HG03060 (cell line): ENCODE data around the gene NTMT1.
"Not testable (repeated sequence)": the region's sequence is repeated elsewhere in the genome, so short reads cannot be mapped to it uniquely, and the experiment has no call there.

Experiments used
- ATAC-seq: cut with Tn5 transposase; IDR thresholded peaks from one replicate; pipeline ENCODE4 v1.9.1; 2021; ENCODE audit warnings: low read depth, moderate number of reproducible peaks; ENCODE audit not compliant: unreplicated experiment

Gene NTMT1

DNA sequence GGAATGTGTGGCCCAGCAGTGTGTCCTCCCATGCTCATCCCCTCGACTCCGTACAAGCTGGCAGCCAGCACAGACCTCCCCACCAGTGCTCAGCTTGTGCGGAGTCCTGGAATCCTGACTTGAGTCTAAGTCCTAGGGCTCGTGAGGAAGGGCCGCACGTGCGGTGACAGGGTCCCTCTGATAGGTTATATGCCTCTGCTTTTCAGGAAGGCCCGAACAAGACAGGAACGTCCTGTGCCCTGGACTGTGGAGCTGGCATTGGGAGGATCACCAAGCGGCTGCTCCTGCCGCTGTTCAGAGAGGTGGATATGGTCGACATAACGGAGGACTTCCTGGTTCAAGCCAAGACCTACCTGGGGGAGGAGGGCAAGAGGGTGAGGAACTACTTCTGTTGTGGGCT is 7.9 kb downstream of the NTMT1 start:
- no peak for ATAC-seq

DNA sequence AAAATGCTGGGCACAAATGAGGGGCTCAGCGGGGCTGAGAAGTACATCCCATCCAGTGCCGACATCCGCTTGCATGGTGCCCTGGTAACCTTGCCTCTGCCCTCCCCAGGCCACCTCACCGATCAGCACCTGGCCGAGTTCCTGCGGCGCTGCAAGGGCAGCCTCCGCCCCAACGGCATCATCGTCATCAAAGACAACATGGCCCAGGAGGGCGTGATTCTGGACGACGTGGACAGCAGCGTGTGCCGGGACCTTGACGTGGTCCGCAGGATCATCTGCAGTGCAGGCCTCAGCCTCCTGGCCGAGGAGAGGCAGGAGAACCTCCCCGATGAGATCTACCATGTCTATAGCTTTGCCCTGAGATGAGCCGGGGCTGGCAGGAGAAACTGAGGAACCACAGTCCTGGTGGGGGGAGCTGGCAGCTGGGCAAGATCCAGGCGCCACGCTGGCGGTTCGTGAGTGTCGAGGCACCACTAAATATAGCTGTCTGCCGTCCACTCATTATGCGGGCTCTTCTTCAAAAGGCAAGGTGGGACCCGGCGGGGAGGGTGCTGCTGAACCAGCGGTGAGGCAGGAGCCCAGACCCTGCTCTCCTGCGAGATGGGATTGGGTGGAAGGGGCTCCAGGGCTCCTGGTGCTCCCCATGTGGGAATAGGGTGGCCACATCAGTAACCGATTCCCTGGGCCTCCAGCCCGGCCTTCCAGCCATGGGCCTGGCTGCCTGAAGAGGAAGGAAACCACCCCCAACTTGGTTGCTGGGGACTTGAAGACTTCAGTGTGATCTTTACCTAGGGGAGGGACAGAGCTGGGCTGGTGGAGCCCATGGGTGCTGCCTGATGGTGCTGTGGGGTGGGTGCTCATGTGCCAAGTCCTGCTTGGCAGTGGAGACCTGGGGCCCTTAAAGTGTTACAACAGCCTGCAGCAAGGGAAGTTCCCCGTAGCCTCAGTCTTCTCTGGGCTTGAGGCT is 9.4 kb downstream of the NTMT1 start:
- ATAC-seq = no peak

DNA sequence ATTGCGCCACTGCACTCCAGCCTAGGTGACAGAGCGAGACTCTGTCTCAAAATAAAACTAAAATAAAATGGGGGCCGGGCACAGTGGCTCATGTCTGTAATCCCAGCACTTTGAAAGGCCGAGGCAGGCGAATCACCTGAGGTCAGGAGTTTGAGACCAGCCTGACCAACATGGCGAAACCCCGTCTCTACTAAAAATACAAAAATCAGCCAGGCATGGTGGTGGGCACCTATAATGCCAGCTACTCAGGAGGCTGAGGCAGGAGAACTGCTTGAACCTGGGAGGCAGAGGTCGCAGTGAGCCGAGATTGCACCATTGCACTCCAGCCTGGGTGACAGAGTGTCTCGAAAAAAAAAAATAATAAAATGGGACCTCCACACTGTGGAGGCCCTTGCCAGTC is 10.4 kb downstream of the NTMT1 start:
- ATAC-seq = not testable (repeated sequence)

DNA sequence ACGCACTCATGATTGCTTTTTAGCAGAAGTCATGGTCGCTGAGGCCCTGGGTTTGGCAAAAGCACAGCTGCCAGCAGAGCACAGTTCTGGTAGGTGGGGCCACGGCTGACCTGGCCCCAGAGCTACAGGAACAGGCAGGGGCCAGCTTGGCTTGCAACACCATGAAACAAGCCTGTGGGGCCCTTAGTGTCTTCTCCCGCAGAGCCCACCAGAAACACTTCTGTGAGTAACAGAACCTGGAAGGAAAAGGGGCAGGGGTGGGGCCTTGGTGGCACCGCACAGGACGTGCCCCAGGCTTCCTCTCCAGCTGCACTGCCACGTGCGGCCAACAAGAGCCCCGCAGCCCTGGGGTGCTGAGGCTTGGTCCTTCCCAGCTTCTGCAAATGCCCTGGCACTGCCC is 11.1 kb downstream of the NTMT1 start:
- ATAC-seq = no peak

DNA sequence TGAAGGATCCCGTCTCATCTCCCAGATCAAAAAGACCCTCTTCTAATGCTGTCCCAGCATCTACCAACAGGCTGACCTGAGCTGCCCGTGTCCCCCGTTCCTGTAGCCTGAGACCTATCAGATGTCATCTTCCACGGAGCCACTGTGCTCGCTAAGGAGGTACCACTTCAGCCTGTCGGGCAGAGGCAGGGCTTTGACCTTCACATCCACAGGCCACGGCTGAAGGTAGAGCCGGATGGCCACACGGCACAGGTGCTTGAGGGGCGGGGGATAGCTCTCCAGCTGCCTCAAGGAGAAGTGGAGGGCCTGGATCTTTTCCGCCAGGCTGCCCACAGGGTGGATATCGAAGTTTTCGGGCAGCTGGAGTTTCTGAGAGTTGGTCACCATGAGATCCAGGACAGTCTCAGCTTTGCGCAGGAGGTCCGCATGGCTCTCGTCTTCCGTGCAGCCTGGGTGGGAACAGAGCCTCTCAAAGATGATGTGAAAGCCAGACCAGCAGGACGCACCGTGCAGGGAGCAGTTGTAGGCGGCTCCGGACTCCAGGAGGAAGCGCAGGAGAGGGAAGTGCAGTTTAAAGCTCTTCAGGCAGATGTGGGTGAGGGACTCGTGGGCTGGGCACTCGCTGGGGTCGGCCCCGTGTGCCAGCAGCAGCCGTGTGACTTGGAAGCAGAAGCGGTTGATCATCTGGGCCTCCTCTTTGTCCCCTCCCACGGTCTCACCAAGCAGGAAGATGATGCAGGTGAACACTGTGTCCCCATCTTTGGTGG is 11.9 kb downstream of the NTMT1 start:
- ATAC-seq = no peak

DNA sequence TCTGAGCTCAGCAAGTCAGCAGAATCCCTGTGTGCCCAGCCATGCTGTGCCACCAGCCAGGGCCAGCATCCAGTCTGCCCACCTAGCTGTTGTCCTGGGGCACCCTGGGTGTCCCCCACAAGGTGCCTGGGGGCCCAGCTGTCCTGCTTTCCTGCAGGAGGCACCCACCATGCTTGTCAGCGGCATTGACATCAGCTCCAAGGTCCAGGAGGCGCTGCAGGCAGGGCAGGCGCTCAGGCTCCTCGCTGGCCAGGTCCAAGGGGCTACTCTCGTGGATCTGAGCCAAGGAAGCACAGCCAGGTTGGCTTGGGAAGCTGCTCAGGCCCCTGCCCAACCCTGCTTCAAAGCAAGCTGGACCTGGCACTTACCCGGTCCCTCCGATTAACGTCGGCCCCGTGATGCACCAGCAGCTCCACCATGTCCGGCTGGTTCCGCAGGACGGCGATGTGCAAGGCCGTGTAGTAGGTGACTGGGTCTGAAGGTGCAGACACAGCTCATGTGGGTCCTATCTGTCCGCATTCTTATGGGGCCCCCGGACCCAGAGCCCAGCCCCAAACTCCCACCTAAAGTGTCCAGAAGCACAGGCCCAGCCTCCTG is 13.2 kb downstream of the NTMT1 start:
- ATAC-seq = no peak

DNA sequence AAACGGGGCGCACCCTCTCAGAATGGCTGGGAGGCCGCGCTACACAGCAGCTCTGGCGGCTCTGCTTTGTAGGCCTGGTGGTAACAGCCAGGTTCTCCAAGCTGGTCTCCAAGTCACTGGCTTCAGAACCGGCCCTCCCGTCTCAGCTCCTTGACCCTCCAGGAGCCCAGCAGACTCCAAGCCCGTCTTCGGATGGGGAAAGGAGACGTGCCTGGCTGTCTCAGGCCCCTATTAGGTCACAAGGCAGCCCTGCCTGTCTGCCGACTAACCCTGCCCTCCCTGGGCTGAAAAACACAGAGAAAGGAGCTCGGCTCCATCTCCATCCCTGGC is 13.8 kb downstream of the NTMT1 start:
- ATAC-seq = no peak

DNA sequence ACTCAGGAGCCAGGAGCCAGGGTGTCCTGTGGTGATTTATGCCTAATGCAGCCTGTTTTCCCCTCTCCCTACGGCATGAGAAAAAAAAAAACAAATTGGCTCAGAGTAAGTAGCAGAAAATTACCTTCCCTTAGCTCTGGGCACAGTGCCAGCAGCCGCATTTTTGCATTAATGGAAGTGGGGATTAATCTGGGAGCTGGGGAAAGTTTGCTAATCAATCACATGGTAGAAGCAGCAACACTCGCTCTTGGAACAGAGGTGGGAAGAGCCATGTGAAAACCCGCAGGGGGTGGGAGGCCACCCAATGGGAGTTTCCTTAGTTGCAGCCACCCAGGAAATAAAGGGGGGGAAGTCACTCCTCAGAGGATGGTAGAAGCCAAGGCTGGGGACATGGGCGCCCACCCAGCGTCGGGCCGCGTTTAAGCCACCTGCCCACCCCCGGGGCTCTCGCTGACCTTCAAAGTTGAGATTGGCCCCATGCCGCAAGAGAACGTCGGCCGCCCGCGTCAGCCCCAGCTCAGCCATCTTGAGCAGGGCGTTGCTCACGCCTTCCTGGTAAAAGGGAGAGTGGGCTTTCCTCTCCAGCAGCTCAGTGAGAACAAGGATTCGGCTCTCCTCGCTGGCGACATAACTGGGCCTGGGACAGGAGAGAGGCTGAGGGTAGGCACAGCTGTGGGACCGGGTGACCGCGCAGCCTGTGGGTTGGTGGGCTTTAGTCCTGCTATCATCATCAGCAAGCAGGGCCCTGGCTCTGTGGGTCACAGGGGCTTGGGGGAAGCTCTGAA is 14.3 kb downstream of the NTMT1 start:
- ATAC-seq = no peak

DNA sequence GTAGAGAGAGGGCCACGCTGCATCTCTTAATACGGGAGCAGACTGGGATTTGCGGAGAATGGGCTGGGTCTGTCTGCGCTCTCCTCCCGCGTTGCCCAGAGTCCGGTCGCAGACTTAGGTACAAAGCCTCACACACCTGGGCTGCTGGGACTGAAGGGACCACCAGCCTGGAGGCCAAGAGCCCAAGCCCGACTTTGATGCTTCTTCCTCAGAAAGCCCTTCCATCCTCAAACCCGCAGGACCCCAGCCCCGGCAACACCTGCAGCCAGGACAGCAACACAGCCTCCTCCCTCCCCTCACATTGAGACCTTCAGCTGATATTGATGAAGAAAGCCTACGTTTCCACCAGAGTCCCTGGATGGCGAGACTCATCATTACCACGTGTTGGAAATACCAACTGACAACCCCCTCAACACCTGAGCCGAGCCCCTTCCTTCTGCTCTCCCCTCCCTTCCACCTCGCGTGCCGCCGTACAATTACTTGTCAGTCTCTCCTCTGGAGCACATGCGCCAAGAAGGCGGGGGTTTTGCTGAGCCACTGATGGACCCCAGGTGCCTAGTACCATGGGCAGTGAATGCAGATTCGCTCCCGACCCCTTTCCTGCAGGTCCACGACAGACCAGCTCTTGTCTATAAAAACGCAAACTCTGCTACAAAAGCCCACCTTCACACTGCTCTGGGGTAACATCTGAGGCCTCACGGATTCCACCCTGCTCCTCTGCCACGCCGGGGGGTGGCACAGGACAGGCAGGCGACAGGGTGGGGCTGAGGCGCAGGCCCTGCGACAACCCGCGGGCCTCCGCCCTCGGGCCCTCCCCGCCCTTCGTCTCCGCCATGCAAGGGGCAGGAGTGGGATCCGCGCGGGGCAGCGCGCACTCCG is 15.1 kb downstream of the NTMT1 start:
- no peak for ATAC-seq

DNA sequence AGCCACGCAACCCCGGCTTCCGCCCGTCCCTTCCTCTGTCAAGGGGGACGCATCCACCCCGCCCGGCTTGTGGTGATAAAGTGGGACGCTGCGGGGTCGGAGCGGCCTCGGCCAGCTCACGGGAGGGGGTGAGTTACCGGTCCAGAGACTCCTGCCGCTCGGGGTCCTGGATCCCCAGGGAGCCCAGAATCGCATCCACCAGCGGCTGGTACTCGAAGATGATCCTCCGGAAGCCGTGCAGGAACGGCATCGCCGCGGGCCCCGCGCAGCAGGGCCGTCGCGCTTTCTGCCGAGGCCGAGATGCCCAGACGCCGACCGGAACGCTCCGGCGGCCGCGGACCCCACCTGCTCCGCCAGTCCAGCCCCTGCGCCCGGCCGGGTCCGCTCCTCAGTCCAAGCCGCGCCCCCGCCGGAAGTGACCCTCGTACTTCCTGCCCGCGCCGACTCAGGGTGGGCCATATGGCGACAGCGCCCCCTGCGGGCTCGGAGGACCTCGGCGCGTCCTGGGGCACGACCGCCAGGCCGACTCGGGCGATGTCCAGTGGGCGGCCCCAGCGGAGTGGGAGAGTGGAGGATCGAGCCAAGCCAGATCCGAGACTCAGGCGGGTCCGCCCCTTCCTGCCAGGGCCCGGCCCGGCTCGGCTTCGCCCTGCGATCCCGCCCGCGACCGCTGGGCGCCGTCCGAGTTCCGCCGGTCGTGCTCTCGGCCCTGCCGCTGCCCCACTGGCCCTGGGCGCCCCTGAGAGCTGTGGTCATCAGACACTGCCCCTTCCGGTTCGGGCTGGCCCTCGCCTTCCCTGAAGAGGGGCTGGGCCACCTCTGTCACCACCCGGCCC is 16.0 kb downstream of the NTMT1 start, which contains the start of gene ASB6:
Gene ASB6, minus strand, starts transcription at position 402 of the 836 bp plus-strand sequence. Its CDS starts 152 bp downstream, at position 250.
- no peak for ATAC-seq

DNA sequence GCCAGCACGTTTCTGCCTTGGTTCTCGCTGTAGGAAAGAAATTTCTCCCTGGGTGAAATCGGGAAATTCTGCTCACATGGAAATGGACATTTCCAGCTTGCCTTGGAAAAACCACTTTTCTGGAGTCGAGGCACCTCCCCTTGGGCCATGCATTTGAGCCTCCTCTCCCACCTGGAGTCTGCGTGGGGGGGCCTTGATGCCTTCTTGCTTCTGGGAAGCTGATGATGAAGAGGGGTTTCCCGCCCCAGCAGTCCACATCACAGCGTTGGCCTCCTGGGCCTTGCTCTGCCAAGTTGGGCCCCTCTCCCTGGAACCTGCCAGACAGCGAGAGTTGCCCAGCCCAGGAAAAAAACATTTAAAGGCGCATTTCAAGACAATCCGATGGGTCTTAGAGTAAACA is 17.7 kb downstream of the NTMT1 start:
- ATAC-seq = no peak

DNA sequence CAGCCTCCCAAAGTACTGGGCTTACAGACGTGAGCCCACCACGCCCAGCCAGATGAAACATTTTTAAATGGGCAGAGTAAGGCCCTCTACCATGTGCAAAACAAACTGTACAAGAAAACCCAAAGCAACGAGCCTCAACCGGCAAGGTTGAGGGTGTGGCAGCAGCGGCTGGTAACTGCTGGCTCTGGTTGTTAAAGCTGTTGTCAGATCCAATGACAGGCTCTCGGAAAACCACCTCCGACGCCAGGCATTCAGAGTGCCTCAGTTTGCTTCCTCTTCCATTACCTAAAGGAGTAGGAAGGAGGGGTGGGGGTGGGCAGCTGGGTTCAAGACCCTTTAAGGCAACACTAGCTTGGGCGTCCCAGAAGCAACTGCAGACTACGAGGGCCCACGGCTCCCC is 18.4 kb downstream of the NTMT1 start:
- ATAC-seq = no peak

DNA sequence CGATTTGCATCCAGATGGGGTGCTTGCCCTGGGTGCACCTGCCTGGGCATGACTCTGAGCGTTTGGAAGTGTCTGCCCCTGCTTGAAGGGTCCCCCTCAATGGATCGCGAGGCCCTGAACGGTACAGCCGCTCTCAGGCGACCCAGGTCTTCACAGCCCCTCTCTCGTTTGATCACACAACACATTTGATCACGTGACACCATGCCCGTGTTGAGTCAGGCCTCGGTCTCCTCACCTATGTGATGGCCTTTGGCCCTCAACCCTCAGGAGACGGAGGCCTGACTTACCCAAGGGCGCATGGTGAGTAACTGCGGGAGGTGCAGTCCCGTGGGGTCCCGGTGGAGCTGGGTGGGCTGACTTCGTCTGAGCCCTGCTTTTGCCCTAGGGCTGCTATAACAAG is 18.9 kb downstream of the NTMT1 start:
- ATAC-seq = no peak

DNA sequence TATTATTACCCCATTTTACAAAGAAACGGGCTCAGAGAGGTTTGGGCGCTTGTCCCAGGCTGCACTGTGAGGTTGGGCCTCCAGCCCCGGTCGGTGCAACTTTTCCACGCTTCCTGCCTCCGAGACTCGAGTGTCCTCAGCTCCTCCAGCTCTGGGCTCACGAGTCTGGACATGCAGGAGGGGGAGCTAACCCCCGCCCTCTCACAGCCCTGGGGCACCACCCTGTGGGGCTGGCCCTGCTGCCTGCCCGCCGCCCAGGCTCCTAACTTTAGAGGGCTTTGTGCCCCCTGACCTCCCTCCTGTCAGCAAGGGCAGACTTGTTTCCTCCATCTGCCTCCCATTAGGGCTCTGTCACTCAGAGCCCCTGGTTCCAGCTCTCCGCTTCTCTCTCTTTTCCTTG is 20.3 kb downstream of the NTMT1 start:
- no peak for ATAC-seq

DNA sequence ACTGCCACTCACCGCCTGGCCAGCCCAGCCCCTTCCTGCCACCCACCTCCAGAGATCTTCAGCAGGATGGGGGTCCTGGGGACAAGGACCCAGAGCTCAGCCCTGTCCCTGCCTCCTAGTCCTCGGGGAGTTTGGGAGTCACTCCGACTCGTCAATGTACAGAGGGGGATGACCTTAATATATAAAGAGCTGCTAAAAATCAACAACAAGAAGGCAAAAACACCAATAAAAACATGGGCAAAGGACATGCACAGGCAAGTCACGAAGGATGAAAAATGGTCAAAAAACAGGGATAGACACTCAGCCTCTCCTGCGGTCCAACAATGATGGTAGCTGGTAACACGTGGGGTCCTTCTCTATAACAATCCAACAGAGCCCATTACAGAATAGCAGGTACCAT is 20.7 kb downstream of the NTMT1 start:
- ATAC-seq = no peak

DNA sequence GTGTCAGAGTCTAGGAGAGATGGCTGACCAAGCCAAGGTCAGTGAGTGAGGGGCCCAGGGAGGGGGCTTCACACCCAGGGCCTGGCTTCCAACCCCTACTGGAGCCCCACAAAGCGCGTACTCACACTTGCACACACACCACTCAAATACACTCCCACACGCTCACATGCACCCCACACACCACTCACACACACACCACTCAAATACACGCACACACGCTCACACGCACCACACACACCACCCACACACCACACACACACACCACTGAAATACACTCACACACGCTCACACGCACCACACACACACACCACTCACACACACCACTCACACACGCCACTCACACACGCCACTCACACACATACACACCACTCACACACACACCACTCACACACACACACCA is 21.7 kb downstream of the NTMT1 start:
- no peak for ATAC-seq

DNA sequence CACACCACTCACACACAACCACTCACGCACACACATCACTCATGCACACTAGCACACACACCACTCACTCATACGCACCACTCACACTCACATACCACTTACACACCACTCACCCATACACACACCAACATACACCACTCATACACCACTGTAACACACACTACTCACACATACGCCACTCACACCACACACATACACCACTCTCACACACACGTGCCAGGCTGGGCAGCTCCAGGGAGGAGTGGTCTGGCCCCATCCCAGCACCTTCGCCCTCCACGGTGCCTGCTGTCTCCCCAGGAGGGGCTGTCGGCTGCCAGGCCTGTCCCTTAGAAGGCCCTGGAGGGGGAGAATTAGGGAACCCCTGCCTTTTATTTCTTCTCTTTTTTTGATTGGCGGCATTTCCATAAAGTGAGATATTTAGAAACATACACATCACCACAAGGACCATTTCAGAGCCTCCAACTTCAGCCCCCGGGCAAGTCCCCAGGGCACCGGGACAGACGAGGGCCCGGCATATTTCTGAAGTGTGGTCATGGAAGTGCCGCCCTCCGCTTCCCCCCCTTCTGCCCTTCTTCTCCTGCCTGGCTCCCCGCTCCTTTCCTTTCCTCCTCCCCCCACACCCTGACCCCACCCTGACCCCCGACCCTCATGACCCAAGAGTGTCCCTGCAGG is 22.3 kb downstream of the NTMT1 start:
- no peak for ATAC-seq

DNA sequence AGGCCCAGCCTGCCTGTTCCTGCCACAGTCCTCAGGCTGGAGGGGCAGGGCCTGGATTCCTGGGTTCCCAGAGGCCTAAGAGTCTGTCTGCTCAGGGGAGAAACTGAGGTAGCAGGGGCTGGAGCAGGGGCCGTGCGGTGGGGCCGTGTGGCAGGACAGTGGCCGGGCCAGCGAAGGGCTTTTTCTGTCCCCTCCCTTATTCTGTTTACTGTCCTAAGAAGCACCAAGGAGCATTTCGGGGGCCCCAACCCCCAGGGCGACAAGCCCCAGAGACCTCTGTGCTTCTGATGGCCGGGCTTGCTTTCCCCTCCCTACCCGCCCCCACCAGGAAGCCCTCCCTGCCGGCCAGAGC is 22.8 kb downstream of the NTMT1 start:
- no peak for ATAC-seq
